ENCODE data around the gene LTBP1.

DNA sequence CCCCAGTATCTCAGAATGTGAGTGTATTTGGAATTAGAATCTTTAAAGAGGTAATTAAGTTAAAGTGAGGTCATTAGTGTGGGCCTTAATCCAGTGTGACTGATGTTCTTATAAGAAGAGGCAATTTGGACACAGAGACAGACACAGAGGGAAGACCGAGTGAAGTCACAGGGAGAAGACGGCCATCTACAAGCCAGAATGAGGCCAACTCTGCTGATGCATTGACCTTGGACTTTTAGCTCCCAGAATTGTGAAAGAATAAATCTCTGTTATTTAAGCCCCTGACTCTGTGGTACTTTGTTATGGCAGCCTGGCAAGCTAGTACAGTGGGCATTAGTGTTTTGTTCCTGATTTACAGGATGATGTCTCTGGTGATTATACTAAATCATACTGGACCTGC lies 64.6 kb downstream of the LTBP1 start:
- TF ChIP-seq POLR2AphosphoS5 (IDR thresholded peaks at IDR 0.05; ENCODE audit: low read depth, low read length) (no peak), POLR2A (IDR thresholded peaks at IDR 0.05; ENCODE audit: low read depth, low read length) (no peak), TAF1 (IDR thresholded peaks at IDR 0.05; ENCODE audit: borderline replicate concordance, low read depth, low read length) (no peak)

Measured in GM12892 (cell line).